Measurements from ENCODE around the gene ATP5IF1. TPM values are rescaled to one million over a fixed set of nuclear protein-coding genes. Genes with fewer than 3 reads are reported as not detected.

Gene ATP5IF1
- total RNA-seq, 1 donor from 2014 or later = 146 TPM

DNA sequence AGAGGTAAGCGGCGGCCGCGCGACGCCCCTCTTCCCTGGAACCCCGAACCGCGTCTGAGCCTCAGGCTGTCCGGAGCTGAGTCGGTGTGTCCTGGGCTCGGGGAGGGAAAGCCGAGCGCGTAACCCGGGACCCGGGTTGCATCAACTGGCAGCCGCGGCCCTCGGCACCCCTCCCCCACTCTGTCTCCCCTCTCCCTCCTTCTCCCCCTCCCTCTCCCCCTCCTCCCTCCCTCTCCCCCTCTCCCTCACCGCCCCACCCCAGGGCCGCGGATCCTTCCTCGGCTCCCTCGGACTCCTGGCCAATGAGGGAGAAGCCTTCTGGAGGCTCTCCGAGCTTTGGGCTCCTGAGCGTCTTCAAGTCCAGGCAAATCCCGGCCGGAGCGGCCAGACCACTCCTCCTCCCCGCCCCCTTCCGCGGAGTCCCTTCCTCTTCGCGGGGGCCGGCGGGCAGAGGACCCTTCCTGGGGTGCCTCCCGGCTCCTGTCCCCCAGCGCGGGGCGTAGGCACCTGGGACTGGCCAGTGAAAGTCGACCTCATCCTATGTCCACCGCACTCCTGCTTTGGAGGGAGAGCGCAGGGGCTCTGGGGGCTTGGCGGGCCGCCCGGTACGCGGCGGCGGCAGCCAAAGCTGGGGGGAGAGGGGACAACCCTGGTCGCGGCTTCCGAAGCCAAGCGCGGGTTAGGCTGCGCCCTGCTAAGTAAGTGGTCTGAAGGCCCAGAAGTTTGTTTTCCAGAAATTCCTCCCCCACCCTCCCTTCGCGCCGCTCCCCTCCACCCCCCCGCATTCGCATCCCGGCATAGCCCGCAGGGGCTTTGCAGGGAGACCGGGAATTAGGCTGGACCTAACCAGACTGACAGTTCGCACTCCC lies 24.2 kb downstream of the ATP5IF1 start:
- intact Hi-C loops (cut with micrococcal nuclease) = loop anchor here (1.0 to 5.0 kb wide), 7 partner anchors 12 to 922 kb away; partner anchors contain the start of genes ATP5IF1, MED18 and SRSF4

DNA sequence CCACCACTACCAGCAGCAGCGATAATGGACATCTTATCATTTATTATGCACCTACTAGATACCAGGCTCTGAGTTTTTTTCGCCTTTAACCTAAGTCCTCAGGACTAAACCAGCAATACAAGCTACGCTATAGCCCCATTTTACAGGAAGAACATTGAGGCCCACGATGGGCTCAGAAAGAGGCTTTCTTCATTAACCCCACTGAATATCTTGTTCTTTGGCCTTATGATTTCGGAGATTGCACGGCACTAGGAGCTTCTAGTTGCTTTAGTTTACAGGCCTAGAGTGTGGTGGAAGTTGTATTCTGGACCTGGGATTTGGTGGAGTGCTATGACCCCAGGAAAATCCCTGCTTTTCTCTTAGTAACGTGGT lies 24.9 kb downstream of the ATP5IF1 start:
- intact Hi-C loops (cut with micrococcal nuclease) = no loop called here

- intact Hi-C loops (cut with micrococcal nuclease) = no loop called here
Measured at GRCh38 chr1:28264897-28265296, 29.0 kb downstream of the ATP5IF1 start.

GRCh38 chr1:28265577-28265976 lies 29.7 kb downstream of the ATP5IF1 start:
- intact Hi-C loops (cut with micrococcal nuclease) = no loop called here

DNA sequence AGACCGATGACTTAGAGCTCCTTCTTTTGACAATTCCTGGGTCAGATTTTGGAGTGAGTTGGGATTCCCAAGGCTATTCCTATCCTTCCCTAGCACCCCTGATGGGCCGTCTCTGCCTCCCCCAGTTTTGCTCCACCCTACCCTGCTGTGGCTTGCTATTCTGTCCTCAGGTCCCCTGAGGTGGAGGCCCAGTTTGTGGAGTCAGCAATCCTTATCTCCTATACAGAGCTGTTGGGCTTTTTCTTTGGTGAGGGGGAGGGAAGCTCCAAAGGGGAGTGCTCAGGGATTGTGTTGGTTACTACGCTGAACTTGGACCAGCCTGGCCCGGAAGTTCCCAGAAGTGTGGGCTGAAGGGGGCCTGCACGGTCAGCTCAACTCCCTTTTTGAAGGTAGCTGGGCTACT lies 31.0 kb downstream of the ATP5IF1 start:
- intact Hi-C loops (cut with micrococcal nuclease) = no loop called here

- intact Hi-C loops (cut with micrococcal nuclease) = no loop called here
Measured at GRCh38 chr1:28267633-28268032, 31.7 kb downstream of the ATP5IF1 start.

GRCh38 chr1:28269529-28269928 lies 33.6 kb downstream of the ATP5IF1 start:
- intact Hi-C loops (cut with micrococcal nuclease) = no loop called here

DNA sequence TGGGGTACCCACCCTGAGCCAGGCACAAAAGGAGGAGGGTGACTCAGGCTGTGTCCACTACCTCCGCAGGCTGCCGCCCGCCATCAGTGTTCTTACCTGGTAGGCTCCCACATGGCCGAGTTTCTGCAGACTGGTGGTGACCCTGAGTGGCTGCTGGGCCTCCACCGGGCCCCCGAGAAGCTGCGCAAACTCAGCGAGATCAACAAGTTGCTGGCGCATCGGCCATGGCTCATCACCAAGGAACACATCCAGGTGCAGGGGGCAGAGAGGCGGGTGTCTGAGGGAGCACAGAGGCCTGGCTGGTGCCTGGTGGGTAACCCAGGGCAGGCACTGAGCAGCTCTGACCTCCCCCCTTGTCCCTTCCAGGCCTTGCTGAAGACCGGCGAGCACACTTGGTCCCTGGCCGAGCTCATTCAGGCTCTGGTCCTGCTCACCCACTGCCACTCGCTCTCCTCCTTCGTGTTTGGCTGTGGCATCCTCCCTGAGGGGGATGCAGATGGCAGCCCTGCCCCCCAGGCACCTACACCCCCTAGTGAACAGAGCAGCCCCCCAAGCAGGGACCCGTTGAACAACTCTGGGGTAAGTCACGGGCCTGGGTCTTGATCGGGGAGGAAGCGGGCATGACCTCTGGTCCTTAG lies 36.4 kb downstream of the ATP5IF1 start:
- intact Hi-C loops (cut with micrococcal nuclease) = no loop called here

DNA sequence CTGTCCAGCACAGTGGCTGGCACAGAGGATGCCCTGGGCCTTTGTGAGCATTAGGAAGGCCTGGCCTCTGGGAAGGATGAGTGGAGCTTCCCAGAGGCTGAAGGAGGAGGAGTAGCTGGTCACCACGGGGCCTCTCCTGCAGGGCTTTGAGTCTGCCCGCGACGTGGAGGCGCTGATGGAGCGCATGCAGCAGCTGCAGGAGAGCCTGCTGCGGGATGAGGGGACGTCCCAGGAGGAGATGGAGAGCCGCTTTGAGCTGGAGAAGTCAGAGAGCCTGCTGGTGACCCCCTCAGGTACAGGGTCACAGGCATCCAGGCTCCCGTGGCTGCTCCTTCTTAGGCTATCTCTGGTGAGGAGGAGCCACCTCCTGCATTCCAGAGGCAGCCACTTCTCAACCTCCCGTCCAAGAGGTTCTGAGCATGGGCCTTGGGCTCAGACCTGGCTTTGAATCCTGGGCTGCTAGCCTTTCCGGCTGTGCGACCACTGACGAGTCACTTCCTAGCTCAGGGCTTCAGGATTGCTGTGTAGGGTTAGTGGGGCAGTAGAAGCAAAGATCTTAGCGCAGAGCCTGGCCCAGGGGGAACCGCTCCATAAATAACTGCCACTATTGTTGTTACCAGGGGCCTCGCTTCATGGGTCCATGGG lies 37.4 kb downstream of the ATP5IF1 start:
- intact Hi-C loops (cut with micrococcal nuclease) = no loop called here

DNA sequence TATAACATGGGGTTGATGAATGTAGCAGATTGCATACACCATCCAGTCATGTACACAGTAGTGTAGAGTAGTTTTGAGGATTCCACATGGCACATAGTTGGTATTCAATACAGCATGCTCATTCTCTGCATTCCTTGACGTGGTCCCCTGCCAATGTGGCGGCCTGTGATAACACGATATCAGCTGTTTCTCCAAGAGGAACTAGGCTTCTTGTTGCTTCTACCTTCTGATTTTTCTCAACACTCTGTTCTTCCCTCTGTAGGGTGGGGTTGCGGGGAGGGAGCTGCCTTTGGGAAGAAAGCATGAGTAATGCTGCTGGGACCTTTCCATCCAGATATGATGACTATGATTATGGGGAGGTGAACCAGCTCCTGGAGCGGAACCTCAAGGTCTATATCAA lies 42.8 kb downstream of the ATP5IF1 start:
- intact Hi-C loops (cut with micrococcal nuclease) = no loop called here

DNA sequence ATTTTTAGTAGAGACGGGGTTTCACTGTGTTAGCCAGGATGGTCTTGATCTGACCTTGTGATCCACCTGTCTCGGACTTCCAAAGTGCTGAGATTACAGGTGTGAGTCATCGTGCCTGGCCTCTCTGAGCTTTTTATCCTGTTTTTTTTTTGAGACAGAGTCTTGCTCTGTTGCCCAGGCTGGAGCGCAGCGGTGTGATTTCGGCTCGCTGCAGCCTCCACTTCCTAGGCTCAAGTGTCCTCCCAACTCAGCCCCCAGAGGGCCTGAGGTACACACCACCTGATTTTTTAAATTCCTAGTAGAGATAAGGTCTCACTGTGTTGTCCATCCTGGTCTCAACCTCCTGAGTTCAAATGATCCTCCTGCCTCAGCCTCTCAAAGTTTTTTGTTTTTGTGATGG lies 43.8 kb downstream of the ATP5IF1 start:
- intact Hi-C loops (cut with micrococcal nuclease) = no loop called here

- intact Hi-C loops (cut with micrococcal nuclease) = no loop called here
Measured at GRCh38 chr1:28280501-28280900, 44.6 kb downstream of the ATP5IF1 start.

DNA sequence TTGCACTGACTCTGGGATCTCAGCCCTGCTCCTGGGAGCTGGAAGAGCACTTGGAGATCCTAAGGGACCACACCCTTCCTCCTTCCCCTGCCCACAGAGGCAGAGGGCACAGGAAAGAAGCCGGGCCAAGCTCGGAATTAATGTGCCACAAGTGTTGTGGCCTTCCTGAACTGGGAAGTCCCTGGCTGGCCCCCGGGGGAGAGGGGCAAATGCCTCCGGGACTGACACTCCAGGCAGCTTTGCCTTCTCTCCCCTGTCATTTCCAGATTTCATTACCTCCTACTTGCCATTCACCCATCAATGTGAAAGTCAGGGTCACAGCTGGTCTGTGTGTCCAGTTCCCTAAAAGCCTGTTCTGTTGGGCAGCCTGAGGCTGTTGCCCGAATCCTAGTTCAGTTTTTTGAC lies 45.1 kb downstream of the ATP5IF1 start:
- intact Hi-C loops (cut with micrococcal nuclease) = no loop called here

DNA sequence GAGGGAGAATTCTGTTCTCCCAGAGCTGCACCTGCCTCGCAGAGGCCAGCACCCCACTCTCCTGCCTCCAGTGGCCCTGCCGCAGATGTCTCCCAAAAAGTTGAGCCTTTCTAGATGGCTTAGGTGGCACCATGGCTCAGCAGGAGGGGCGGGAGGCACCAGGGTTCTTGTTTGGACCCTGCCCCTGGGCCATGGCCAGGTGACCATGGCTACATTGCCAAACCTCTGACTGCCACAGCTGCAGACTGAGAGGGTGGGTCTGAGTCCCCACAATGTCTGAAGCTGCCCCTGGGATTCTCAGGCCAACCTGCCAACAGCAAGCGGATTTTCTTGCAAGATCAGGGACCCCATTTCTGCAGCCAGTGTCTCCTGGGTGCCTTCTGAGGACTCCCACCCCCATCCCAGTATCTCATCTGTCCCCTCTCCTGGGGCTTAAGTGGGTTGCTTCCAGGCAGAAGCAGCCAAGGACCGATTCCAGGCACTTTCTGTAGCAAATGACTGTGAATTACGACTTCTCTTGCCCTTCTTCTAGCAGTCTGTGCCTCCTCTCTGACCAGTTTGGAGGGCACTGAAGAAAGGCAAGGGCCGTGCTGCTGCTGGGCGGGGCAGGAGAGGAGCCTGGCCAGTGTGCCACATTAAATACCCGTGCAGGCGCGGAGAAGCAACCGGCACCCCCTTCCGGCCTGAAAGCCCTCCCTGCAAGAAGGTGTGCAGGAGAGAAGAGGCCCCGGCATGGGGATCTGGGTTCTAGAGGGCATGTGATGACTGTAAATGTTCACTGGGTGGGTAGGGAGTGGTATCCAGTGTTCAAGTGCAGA lies 45.9 kb downstream of the ATP5IF1 start:
- intact Hi-C loops (cut with micrococcal nuclease) = no loop called here

DNA sequence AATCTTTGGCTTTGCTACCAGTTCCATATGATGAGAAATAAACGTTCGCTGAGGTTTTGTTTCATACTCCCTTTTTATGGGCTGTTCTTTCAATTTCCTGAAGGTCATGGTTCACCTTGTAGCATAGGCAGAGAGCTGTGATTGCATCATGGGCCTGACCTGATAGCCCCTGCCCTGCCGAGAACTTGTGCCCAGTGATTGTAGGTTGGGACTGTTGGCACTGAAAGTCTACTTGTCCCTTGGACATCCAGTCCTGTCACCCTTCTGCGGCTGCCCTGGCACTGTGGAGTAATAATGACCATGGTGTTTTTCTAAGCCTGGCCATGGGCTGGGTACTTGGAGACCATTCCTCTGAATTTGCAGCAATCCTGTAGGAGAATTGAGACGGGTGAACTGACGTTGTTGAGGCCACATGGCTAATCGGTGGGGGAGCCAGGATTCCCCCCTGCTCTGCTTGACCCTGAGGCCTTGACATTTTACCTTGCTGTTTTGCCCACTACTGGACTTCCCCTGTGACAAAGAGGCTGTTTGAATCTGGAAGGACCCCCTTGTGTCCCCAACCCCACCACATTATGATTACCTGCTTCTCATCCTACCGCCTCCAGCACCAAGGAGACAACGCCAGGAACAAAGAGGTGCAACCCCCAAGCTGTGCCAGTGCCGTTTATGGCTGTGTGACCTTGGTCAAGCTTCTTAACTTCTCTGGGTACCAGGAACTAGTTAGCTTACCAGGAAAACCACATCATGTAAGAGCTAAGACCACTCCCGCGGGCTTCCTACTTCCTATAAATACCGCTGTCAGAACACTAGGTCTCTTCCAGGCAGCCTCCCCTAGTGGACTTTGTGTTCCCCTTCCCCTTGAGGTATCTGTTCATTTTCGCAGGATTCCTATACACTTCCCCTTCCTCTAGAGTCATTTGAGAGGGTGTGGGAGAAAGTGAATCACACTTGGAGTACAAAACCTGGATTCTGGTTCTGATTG lies 46.8 kb downstream of the ATP5IF1 start:
- intact Hi-C loops (cut with micrococcal nuclease) = no loop called here

- intact Hi-C loops (cut with micrococcal nuclease) = no loop called here
Measured at GRCh38 chr1:28286111-28286510, 50.2 kb downstream of the ATP5IF1 start.

All from T-helper 2 cell treated with Interferon-gamma antibody and Interleukin-4, amounts not matched to agents 100 ng/mL and 5 ng/mL, for 36 hours (primary cell).